Calu3 (cell line): Measurements from ENCODE around the gene TTC9. TPM values are rescaled to one million over a fixed set of nuclear protein-coding genes. Genes with fewer than 3 reads are reported as not detected.
A peak's percentile ranks its signal among the peaks of the same experiment; 100 is the strongest.

Source experiments
- BruUV-seq: library from RNA; stranded (reverse); fragments of 400-500 nt; replicated peaks from 2 replicates; lab custom pipeline; 2021; lab: Mats Ljungman, UMichigan
- CTCF ChIA-PET: fragments of 300-600 bp; sonication (Branson Sonifier 250); formaldehyde crosslinking; loops from one replicate; lab custom pipeline; 2022; ENCODE audit warnings: antibody characterized with exemption; lab: Charles Lee
- DNase-seq: peaks from one replicate; pipeline ENCODE4 v3.0.0; 2022
- H3K27ac Mint-ChIP-seq: one replicate; pipeline ENCODE4 v1.8.0; 2022; ENCODE audit warnings: mixed read lengths; ENCODE audit not compliant: unreplicated experiment
- H3K27me3 Mint-ChIP-seq: one replicate; pipeline ENCODE4 v1.8.0; 2022; ENCODE audit warnings: mixed read lengths; ENCODE audit not compliant: unreplicated experiment
- H3K36me3 Mint-ChIP-seq: one replicate; pipeline ENCODE4 v1.8.0; 2022; ENCODE audit warnings: mild to moderate bottlenecking, moderate library complexity, mixed read lengths; ENCODE audit not compliant: insufficient read depth, unreplicated experiment
- H3K4me1 Mint-ChIP-seq: one replicate; pipeline ENCODE4 v1.8.0; 2022; ENCODE audit warnings: mild to moderate bottlenecking, low read depth, mixed read lengths; ENCODE audit not compliant: unreplicated experiment
- H3K4me3 Mint-ChIP-seq: one replicate; pipeline ENCODE4 v1.8.0; 2022; ENCODE audit warnings: mild to moderate bottlenecking, low read depth, moderate library complexity, mixed read lengths; ENCODE audit not compliant: unreplicated experiment
- H3K9me3 Mint-ChIP-seq: one replicate; pipeline ENCODE4 v1.8.0; 2022; ENCODE audit warnings: low read depth, mixed read lengths; ENCODE audit not compliant: unreplicated experiment
- intact Hi-C: fragments of 100-400 bp; cut with micrococcal nuclease; formaldehyde crosslinking; loops from one replicate; pipeline ENCODE4 v1.10.0; 2022; ENCODE audit not compliant: unreplicated experiment
- total RNA-seq: library from RNA; stranded (reverse); gene quantifications from 2 replicates; pipeline ENCODE4 v1.2.3, GENCODE V29; 2022
- TF ChIP-seq, protein P1 (sequence below): fragments of 200-600 bp; IDR thresholded peaks from one replicate; pipeline ENCODE4 v1.8.0; 2022; ENCODE audit warnings: antibody characterized with exemption; ENCODE audit not compliant: unreplicated experiment

Gene TTC9
- total RNA-seq, 1 experiment from 2014 or later, result 9.8 TPM

DNA sequence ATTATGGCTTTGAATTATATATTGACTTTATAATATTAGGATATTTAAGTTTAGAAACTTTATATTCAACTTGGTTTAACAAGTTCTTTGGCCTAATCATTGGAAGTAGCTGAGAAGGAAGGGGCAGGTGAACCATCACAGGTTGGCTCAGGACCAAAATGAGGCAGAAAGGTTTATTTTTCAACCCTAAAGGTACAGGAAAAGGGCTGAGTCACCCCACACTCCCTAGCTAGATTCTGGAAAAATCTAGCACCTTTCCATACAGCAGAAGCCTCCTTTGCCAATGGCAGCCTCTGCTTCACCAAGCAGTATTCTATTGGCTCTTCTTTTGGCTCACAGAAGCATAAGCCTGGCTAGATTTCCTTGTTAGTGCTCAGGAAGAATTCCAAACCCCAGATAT is 22.0 kb upstream of the TTC9 start:
- DNase-seq, result no peak
- no peak overlapping the region for H3K4me3 Mint-ChIP-seq
- no peaks in the 10 kb centered on the region for H3K27me3 Mint-ChIP-seq
- no peaks in the 10 kb centered on the region for H3K9me3 Mint-ChIP-seq
- TF ChIP-seq, protein P1, sequence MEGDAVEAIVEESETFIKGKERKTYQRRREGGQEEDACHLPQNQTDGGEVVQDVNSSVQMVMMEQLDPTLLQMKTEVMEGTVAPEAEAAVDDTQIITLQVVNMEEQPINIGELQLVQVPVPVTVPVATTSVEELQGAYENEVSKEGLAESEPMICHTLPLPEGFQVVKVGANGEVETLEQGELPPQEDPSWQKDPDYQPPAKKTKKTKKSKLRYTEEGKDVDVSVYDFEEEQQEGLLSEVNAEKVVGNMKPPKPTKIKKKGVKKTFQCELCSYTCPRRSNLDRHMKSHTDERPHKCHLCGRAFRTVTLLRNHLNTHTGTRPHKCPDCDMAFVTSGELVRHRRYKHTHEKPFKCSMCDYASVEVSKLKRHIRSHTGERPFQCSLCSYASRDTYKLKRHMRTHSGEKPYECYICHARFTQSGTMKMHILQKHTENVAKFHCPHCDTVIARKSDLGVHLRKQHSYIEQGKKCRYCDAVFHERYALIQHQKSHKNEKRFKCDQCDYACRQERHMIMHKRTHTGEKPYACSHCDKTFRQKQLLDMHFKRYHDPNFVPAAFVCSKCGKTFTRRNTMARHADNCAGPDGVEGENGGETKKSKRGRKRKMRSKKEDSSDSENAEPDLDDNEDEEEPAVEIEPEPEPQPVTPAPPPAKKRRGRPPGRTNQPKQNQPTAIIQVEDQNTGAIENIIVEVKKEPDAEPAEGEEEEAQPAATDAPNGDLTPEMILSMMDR, result no peak
- no peaks in the 10 kb centered on the region for H3K36me3 Mint-ChIP-seq
- H3K4me1 Mint-ChIP-seq, result peaks cover 29% of the 10 kb centered on the region
- intact Hi-C loops, result loop anchor here (10.0 kb wide), 1 partner anchor 365 kb away; no protein-coding TSS in a partner anchor
- no TSS peak for BruUV-seq
- no peak overlapping the region for H3K27ac Mint-ChIP-seq
- CTCF ChIA-PET, result interaction anchor here (0.7 kb wide), 1 partner anchor 179 kb away, joined by 4 read pairs; no protein-coding TSS in a partner anchor

DNA sequence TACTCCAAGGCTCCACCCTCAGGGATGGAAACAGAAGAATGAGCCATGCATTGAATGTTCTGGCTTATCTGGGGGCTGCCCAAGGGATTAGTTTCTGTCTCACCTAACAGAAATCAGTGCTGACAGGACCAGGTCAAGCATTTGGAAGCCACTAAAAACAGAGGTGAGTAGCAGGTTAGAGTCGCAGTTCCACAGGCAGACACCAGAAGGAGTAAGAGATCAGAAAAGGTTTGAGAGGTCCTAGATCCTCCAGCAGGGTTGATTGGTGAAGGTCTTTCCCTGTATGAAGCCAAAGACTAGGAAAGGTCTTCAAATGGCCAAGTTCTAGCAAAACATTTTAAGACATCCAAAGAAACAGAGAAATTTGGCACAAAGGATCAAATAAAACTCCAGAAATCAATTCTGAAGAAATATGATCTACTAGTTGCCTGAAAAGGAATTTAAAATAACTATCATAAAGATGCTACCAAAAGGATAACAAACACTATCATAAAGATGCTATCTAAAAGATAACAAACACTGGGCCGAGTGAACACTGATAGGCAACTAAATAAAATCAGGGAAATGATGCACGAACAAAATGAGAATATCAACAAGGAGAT is 19.5 kb upstream of the TTC9 start:
- peaks cover 38% of the 10 kb centered on the region for H3K4me1 Mint-ChIP-seq
- CTCF ChIA-PET, result no interaction called here
- TF ChIP-seq, protein P1, result peak; percentile 70
- H3K27me3 Mint-ChIP-seq, result no peaks in the 10 kb centered on the region
- DNase-seq, result peak; percentile 67
- intact Hi-C loops, result loop anchor here (1.0 to 10.0 kb wide), 3 partner anchors 92 to 363 kb away; no protein-coding TSS in a partner anchor
- H3K4me3 Mint-ChIP-seq, result no peak overlapping the region
- peak overlapping the region; percentile 58 for H3K27ac Mint-ChIP-seq
- H3K9me3 Mint-ChIP-seq, result peaks cover 11% of the 10 kb centered on the region
- peaks cover 5% of the 10 kb centered on the region for H3K36me3 Mint-ChIP-seq
- no TSS peak for BruUV-seq

DNA sequence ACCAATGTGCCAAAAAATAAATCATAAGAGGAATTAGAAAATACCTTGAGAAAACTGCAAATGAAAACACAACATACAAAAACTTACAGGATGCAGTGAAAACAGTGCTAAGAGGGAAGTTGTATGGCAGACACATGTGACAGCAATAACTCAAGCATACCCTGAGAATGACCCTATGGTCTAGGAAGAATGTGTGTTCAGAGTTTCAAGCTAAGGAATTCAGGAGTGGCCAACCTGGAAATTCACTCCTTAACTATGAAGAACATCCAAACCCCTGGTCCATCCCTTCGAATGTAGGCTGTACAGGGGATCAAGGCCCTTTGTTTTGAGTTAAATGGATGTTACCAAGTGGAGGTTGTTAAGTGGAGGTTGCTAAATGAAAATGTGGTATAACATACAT is 16.7 kb upstream of the TTC9 start:
- H3K27me3 Mint-ChIP-seq, result no peaks in the 10 kb centered on the region
- H3K4me1 Mint-ChIP-seq, result peaks cover 38% of the 10 kb centered on the region
- intact Hi-C loops, result loop anchor here (10.0 kb wide), 1 partner anchor 360 kb away; no protein-coding TSS in a partner anchor
- H3K27ac Mint-ChIP-seq, result peak overlapping the region; percentile 71
- peaks cover 5% of the 10 kb centered on the region for H3K36me3 Mint-ChIP-seq
- TF ChIP-seq, protein P1, result no peak
- no peak for DNase-seq
- H3K9me3 Mint-ChIP-seq, result peaks cover 11% of the 10 kb centered on the region
- CTCF ChIA-PET, result interaction anchor here (1.1 to 2.0 kb wide), 2 partner anchors 82 to 88 kb away, joined by 4 read pairs; no protein-coding TSS in a partner anchor
- no TSS peak for BruUV-seq
- H3K4me3 Mint-ChIP-seq, result no peak overlapping the region

DNA sequence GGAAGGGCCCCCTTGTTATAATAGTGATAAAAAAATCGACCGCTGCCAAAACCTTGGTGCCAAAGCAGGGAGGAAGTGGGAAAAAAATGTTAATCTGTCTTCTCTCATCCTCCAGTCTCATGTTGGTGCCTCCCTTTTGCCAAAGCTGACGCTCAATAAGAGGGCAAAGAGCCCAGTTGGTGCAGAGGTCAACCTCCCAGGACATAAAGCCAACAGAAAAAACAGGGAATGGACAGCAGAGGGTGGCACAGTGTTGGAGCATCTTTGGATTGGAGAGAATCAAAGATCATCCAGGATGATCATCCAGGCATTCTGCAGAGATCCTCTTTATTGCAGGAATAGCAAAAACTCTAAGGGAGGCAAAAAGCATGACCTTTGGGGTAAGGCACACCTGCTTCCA is 9.8 kb upstream of the TTC9 start:
- Mint-ChIP-seq H3K27ac (no peak overlapping the region), H3K36me3 (no peaks in the 10 kb centered on the region), H3K4me1 (peaks cover 9% of the 10 kb centered on the region), H3K4me3 (no peak overlapping the region), H3K9me3 (peaks cover 3% of the 10 kb centered on the region), H3K27me3 (no peaks in the 10 kb centered on the region)
- no TSS peak for BruUV-seq
- CTCF ChIA-PET, result no interaction called here
- no peak for DNase-seq
- TF ChIP-seq, protein P1, result no peak
- intact Hi-C loops, result no loop called here
